HG02973 (cell line): ENCODE measurements around the gene PARD6A.
A peak's percentile ranks its signal among the peaks of the same experiment; 100 is the strongest.

Experiments used
- ATAC-seq: cut with Tn5 transposase; IDR thresholded peaks from one replicate; pipeline ENCODE4 v1.9.1; 2021; ENCODE audit warnings: moderate library complexity; ENCODE audit not compliant: unreplicated experiment

Gene PARD6A

GRCh38 chr16:67666559-67667452 is 6.0 kb downstream of the PARD6A start, which contains the start of the genes C16orf86 and ENKD1:
Gene C16orf86, plus strand, starts transcription at chr16:67666814. Its CDS starts 157 bp downstream, at chr16:67666971.
Gene ENKD1, minus strand, starts transcription at chr16:67666750. Its CDS starts 308 bp downstream, at chr16:67666442.
- ATAC-seq: peak; percentile 47

GRCh38 chr16:67667453-67667816 is 6.7 kb downstream of the PARD6A start:
- no peak for ATAC-seq

DNA sequence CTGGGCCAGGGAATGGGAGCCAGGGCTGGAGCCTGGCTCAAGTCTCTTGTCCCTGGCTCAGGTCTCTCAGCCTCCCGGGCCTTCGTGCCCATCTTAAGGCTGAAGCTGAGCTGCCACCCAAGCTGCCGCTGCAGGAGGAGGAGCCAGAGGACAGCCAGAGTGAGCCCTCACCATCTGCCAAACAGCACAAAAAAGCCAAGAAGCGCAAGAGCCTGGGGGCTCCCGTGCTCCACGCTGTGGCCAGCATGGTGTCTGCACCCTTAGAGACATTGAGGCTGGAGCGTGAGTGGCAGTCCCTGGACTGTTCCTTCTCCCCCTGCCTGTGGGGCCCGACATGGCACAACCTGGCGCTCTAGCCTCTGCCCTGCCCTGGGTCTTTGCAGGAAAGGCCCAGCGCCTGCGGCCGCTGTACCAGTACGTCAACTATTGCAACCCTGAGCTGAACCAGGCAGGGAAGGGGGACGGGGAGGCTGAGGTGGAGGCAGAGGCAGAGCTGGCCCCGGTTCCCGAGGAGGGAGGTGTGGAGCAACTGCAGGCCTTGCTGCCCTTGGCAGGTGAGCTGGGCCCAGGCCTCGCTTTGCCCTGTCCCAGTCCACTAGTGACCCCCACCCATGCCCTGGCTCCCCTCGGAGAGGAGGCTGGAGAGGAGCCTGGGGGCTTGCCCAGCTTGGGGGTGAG is 7.2 kb downstream of the PARD6A start:
- no peak for ATAC-seq

GRCh38 chr16:67668495-67669157 is 7.9 kb downstream of the PARD6A start:
- ATAC-seq: no peak

DNA sequence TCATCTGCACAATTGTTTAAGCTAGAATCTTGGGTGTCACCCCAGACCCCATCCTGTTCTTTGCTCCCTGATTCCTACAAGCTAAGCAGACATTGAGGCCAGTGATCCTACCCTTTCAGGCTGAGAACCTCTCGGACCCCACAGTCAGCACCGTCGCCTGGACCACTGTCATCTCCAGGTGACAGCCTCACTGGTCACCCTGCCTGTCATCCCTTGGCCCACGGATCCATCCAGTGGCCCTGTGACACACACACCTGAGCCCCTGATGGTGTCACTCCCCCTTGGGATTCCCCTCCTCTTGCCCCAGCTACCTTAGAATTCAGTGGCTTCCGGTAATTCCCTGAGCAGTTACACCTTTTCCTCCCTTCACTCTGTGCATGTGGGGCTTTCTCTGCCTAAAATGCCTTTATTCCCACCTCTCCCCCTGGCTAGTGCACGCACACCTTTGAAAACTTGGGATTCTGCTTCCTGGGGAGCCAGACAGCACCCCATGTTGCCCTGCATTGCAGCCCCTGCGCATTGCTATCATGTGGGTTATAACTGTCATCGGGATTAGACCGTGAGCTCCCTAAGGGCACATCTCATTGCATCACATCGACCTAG is 8.8 kb downstream of the PARD6A start:
- no peak for ATAC-seq

GRCh38 chr16:67672306-67672705 is 11.5 kb downstream of the PARD6A start:
- no peak for ATAC-seq

GRCh38 chr16:67672739-67673662 is 12.2 kb downstream of the PARD6A start:
- no peak for ATAC-seq

DNA sequence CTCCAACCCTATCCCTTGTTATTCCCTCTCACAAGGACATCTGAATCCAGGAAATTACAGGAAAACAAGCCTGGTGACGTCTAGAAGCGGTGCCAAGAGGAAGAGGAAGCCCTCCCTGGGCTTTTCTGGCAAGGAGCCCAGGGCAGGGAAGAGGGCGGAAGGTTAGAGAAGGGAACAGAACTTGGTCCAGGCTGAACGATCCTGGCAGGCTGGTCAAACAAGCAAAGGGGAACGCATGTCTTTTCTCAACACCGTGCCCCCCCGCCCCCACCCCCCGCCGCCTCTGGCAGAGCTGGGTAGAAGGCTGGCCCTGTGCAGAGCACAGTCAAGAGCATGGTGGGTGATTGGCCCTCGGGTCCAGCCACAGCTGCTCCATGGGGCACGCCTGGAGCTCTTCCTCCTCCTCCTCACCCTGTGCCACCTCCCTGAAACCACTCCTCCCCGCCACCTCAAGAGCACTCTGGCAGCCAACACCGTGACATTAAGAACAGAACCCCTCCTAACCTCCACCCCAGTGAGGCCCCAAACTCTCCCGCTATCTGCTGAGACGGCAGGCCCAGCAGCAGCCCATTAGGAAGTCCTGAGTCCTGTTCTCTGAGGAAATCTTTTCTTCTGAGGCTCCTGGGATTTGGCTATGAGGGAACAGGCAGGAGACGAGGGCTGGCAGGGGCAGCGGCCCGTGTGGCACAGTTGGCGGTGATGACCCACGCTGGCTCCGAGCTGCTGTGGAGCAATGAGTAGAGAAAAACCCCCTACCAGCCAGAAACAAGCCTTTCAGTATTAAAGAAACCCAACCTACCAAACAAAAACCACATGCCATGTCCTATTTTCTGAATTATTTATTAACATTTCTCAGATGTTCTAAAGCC is 13.2 kb downstream of the PARD6A start:
- no peak for ATAC-seq

DNA sequence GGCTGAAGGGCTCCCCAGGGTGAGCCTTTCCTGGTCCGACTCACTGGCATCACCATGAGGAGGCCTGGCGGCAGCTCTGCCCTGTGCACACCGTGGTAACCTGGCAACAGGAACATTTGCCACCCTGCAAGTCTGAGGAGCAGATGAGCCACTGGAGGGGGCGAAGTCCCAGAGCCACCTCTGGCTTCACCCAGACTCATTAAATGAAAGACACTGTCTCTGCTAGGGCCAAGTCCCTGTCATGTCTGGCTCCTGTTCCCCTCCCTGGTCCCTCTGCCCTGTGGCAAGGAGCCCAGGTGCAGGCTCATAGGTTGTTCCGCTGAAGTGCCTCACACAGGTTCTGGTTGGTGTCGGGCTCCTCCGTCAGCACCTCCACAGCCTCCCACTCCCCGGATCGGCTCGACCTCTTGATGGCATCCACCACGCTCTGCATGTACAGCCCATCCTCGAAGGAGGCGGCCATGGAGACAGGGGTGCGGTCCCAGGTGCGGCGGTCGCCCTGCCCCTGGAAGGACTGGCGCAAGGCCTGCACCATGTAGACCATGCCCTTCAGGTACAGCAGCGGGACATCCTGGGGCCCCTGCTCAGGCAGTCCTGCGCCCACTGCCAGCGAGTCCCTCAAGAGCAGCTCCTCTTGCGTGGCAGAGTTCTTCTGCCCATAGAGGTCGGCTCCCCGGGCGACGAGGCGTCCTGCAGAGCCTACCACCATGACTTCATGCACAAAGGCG is 14.3 kb downstream of the PARD6A start:
- no peak for ATAC-seq

GRCh38 chr16:67675579-67675935 is 14.8 kb downstream of the PARD6A start:
- ATAC-seq: no peak

DNA sequence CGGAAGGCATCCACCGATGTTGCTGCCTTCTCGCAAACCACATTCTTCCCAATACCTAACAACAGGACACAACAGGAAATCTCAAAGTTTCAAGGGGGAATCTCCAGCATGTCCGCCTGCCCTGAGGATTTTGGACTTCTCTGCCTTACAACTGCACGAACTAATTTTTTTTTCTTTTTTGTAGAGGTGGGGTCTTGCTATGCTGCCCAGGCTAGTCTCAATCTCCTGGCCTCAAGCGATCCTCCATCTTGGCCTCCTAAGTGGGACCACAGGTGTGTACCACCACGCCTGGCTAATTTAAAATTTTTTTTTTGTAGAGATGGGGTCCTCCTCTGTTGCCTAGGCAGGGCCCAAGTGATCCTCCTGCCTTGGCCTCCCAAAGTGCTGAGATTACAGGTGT is 15.2 kb downstream of the PARD6A start:
- ATAC-seq: no peak

DNA sequence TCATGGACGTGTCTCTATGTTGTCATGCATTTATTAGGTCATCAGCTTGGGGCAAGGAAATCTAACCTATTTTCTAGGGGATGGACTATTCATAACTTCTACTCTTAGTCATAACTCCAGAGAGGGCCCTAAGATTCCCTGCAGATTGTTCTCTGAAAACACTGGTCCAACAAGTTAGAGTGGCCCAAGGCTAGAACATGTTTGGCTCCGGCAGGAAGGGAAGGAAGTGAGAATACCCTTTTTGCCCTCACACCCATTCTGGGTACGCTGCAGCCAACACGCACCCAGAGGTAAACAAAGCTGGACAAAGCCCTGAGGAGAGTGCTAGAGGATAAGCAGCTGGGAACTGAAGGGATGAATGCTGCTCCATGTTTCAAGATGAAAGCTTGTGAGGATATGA is 15.8 kb downstream of the PARD6A start:
- ATAC-seq: no peak

DNA sequence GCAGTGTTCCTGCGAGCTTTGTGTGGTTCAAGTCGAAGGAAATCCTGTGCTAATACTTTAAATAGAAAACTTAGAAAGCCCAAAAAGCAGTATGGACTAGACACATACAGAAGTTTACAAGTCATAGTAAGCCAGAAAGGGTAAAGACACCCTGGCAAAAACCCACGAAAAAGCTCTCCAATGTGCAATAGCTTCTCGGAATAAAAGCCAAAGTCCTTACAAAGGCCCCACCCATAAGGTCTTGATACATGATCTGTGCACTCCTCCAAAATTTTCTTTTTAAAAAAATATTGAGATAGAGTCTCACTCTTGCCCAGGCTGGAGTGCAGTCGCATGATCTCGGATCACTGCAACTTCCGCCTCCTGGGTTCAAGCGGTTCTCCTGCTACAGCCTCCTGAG is 16.2 kb downstream of the PARD6A start:
- no peak for ATAC-seq

DNA sequence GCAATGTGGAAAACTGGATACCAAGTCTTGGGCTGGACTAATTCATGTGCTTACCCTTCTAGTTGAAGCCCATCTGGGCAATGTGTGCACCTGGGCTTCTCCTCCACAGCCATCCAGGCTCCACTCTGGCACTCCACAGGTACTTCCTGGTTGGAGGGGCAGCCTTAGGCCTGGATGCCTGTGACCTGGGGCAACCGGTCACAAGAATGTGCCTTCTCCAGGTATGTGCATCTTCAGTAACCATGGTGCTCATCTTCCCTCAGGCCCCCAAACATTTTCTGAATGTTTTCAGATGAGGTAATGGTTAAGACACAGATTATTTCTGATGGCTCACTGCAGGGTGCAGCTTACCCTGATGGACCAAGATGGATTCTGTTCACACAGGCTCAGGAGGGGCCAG is 17.0 kb downstream of the PARD6A start:
- ATAC-seq: no peak

- no peak for ATAC-seq
Measured at GRCh38 chr16:67678354-67679023, 17.7 kb downstream of the PARD6A start.

DNA sequence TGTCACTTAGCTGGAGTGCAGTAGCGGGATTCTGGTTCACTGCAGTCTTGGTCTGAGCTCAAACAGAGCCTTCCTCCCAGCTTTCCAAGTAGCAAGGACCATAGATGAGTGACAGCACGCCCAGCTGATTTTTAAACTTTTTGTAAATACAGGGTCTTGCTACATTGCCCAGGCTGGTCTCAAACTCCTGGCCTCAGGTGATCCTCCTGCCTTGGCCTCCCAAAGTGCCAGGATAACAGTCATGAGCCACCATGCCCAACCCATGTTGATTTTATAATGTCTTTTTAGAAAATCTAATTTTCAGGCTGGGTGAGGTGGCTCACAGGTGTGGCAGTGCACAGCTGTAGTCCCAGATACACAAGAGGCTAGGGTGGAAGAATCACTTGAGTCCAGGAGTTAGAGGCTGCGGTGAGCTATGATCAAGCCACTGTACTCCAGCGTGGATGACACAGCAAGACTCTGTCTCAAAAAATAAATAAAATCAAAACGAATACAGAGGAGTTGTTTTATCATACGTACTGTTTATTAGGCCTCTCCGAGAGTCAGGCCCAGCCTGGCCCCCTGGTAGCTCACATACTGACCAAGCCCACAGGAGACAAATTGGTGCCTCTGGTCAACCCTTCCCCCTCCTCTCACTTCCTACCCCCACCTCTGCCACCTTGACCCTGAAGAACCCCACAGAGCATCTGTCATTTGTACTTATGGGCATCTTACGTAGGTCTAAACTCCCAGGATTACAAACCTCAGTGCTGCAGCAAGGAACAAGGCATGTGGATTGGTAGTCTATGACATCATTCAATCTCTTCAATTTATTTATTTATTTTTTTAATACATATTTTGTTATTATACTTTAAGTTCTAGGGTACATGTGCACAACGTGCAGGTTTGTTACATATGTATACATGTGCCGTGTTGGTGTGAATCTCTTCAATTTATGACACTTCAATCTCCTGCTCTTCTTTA is 19.5 kb downstream of the PARD6A start:
- no peak for ATAC-seq

GRCh38 chr16:67683767-67684166 is 23.0 kb downstream of the PARD6A start:
- no peak for ATAC-seq
